Gastrocnemius medialis (tissue), 4 donors: ENCODE data around the gene PSMC5.

ENCODE experiments used
- POLR2A ChIP-seq, 2 donors: fragments of 450-650 bp; IDR thresholded peaks; one replicate each; pipeline ENCODE4 v1.6.1; 2017; ENCODE audit warnings: antibody characterized with exemption in 2 of 2, mild to moderate bottlenecking in 2 of 2, moderate library complexity in 2 of 2
- TF ChIP-seq, protein P1 (sequence below), 5 experiments: fragments of 450-650 bp in 3 of 5; fragments of 200-600 bp in 2 of 5; sonication (generic) in 2 of 5; IDR thresholded peaks in 4 of 5; conservative IDR thresholded peaks in 1 of 5; 1 replicate in 4 of 5; 2 replicates in 1 of 5; pipeline ENCODE4 v1.5.1; 2016 to 2019; ENCODE audit warnings: antibody characterized with exemption in 5 of 5, mild to moderate bottlenecking in 3 of 5, moderate library complexity in 3 of 5

DNA sequence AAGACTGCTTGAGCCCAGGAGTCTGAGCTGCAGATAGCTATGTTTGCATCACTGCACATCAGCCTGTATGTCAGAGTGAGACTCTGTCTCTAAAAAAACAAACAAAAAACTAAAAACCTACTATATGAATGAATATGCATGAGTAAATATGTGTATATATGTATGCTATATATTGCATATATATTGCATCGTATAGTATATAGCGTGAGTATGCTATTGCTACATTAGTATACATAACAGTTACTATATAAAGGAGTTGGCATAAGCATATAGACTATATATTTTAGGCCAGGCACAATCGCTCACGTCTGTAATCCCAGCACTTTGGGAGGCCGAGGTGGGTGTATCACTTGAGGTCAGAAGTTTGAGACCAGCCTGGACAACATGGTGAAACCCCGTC lies 37.2 kb upstream of the PSMC5 start:
- TF ChIP-seq, protein P1, sequence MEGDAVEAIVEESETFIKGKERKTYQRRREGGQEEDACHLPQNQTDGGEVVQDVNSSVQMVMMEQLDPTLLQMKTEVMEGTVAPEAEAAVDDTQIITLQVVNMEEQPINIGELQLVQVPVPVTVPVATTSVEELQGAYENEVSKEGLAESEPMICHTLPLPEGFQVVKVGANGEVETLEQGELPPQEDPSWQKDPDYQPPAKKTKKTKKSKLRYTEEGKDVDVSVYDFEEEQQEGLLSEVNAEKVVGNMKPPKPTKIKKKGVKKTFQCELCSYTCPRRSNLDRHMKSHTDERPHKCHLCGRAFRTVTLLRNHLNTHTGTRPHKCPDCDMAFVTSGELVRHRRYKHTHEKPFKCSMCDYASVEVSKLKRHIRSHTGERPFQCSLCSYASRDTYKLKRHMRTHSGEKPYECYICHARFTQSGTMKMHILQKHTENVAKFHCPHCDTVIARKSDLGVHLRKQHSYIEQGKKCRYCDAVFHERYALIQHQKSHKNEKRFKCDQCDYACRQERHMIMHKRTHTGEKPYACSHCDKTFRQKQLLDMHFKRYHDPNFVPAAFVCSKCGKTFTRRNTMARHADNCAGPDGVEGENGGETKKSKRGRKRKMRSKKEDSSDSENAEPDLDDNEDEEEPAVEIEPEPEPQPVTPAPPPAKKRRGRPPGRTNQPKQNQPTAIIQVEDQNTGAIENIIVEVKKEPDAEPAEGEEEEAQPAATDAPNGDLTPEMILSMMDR (IDR thresholded peaks at IDR 0.05 in 4 of 5, conservative IDR thresholded peaks at IDR 0.05 in 1 of 5), result no peak
- TF ChIP-seq POLR2A (IDR thresholded peaks at IDR 0.05), result no peak
